ENCODE results near the gene RHEB. TPM values are rescaled to one million over a fixed set of nuclear protein-coding genes. Genes with fewer than 3 reads are reported as not detected.

Gene RHEB
- total and polyA plus RNA-seq, 2 of the 13 experiments (the other 11 are each of a cell fraction or from before 2014, with no cell fraction given), result 55.0 to 77.6 TPM

DNA sequence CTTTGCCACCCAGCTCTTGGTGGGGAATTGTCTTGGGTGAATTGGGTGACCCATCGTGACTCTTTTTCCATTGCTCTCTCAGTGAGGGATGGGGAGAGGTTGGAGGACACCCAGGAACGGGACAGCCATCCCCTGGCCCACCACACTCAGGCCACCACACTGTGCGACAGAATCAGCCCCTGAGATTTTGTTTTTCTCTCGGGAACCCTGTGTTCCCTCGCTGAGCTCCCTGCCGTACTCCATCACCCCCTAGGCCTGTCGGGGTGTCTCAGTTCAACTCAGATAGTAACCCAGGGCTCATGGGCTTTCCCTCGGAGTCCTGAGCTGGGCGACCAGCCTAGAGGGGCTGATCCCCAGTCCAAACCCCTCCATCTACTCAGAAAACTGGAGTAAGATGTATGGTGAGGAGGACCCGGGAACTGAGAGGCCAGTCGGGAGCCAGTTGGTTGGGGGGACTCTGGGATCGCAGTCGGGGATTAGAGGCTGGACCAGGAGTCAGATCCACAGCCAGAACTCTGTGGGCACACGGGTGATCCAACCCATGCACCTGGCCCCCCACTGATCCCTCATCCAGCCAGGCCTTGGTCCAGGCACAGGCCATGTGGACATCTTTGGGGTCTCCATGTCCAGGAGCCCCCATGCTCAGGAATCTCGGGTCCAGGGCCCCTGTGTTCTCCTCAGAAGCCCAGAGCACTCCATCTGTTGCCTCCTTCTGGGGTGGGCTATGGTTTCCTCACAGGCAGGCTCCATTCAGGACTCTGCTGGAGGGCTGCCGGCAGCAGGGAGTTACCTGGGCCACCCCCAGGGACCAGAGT is 89.1 kb downstream of the RHEB start:
- FAIRE-seq (no peak), ATAC-seq (no peak), DNase-seq (ENCODE audit: low spot score) (no peak)
- ChIA-PET CTCF (ENCODE audit: low intra/inter-chr PET ratio, low total read pairs) (no interaction called here), POLR2A (no interaction called here)
- intact Hi-C loops (cut with micrococcal nuclease; ENCODE audit: unreplicated experiment) (no loop called here), in situ Hi-C loops (cut with HindIII; ENCODE audit: extremely low pct_ligation_motif_present, low pct_unique_long_range_greater_than_20kb) (no loop called here)
- no peak overlapping the region for H3K4me2 ChIP-seq (ENCODE audit: low read depth, low read length)
- TF ChIP-seq IKZF1 (IDR thresholded peaks at IDR 0.05) (no peak), ARNTL (CRISPR knock-in tag; IDR thresholded peaks at IDR 0.05) (no peak), NFIC (IDR thresholded peaks at IDR 0.05; ENCODE audit: low read length) (no peak), FOXA3 (CRISPR knock-in tag; IDR thresholded peaks at IDR 0.05) (no peak), ZKSCAN1 (IDR thresholded peaks at IDR 0.05; ENCODE audit: low read length) (no peak), HOXA7 (CRISPR knock-in tag; IDR thresholded peaks at IDR 0.05) (no peak), ZNF274 (CRISPR knock-in tag; IDR thresholded peaks at IDR 0.05) (no peak), MED1 (CRISPR knock-in tag; IDR thresholded peaks at IDR 0.05) (no peak), ZNF788 (CRISPR knock-in tag; IDR thresholded peaks at IDR 0.05; ENCODE audit: borderline replicate concordance) (no peak), ZNF382 (CRISPR knock-in tag; IDR thresholded peaks at IDR 0.05; ENCODE audit: borderline replicate concordance) (no peak), TCF7L2 (IDR thresholded peaks at IDR 0.05; ENCODE audit: low read depth, low read length) (no peak), CCDC6 (CRISPR knock-in tag; IDR thresholded peaks at IDR 0.05) (no peak)
- TF ChIP-seq, protein P1, sequence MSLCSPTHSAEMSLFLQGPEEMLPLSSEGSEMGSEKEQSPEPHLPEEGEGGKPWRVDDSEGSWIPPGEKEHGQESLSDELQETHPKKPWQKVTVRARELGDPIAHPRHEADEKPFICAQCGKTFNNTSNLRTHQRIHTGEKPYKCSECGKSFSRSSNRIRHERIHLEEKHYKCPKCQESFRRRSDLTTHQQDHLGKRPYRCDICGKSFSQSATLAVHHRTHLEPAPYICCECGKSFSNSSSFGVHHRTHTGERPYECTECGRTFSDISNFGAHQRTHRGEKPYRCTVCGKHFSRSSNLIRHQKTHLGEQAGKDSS (CRISPR knock-in tag; IDR thresholded peaks at IDR 0.05; ENCODE audit: borderline replicate concordance, low read depth), result no peak
- TF ChIP-seq, protein P2, sequence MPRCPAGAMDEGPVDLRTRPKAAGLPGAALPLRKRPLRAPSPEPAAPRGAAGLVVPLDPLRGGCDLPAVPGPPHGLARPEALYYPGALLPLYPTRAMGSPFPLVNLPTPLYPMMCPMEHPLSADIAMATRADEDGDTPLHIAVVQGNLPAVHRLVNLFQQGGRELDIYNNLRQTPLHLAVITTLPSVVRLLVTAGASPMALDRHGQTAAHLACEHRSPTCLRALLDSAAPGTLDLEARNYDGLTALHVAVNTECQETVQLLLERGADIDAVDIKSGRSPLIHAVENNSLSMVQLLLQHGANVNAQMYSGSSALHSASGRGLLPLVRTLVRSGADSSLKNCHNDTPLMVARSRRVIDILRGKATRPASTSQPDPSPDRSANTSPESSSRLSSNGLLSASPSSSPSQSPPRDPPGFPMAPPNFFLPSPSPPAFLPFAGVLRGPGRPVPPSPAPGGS (CRISPR knock-in tag; IDR thresholded peaks at IDR 0.05), result no peak
- TF ChIP-seq, protein P3, sequence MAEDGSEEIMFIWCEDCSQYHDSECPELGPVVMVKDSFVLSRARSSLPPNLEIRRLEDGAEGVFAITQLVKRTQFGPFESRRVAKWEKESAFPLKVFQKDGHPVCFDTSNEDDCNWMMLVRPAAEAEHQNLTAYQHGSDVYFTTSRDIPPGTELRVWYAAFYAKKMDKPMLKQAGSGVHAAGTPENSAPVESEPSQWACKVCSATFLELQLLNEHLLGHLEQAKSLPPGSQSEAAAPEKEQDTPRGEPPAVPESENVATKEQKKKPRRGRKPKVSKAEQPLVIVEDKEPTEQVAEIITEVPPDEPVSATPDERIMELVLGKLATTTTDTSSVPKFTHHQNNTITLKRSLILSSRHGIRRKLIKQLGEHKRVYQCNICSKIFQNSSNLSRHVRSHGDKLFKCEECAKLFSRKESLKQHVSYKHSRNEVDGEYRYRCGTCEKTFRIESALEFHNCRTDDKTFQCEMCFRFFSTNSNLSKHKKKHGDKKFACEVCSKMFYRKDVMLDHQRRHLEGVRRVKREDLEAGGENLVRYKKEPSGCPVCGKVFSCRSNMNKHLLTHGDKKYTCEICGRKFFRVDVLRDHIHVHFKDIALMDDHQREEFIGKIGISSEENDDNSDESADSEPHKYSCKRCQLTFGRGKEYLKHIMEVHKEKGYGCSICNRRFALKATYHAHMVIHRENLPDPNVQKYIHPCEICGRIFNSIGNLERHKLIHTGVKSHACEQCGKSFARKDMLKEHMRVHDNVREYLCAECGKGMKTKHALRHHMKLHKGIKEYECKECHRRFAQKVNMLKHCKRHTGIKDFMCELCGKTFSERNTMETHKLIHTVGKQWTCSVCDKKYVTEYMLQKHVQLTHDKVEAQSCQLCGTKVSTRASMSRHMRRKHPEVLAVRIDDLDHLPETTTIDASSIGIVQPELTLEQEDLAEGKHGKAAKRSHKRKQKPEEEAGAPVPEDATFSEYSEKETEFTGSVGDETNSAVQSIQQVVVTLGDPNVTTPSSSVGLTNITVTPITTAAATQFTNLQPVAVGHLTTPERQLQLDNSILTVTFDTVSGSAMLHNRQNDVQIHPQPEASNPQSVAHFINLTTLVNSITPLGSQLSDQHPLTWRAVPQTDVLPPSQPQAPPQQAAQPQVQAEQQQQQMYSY (CRISPR knock-in tag; IDR thresholded peaks at IDR 0.05), result no peak
- TF ChIP-seq, protein P4, sequence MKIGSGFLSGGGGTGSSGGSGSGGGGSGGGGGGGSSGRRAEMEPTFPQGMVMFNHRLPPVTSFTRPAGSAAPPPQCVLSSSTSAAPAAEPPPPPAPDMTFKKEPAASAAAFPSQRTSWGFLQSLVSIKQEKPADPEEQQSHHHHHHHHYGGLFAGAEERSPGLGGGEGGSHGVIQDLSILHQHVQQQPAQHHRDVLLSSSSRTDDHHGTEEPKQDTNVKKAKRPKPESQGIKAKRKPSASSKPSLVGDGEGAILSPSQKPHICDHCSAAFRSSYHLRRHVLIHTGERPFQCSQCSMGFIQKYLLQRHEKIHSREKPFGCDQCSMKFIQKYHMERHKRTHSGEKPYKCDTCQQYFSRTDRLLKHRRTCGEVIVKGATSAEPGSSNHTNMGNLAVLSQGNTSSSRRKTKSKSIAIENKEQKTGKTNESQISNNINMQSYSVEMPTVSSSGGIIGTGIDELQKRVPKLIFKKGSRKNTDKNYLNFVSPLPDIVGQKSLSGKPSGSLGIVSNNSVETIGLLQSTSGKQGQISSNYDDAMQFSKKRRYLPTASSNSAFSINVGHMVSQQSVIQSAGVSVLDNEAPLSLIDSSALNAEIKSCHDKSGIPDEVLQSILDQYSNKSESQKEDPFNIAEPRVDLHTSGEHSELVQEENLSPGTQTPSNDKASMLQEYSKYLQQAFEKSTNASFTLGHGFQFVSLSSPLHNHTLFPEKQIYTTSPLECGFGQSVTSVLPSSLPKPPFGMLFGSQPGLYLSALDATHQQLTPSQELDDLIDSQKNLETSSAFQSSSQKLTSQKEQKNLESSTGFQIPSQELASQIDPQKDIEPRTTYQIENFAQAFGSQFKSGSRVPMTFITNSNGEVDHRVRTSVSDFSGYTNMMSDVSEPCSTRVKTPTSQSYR (CRISPR knock-in tag; IDR thresholded peaks at IDR 0.05; ENCODE audit: borderline replicate concordance), result no peak
- peaks cover 2% of the 10 kb centered on the region; the same call in 1 of the 2 replicates for H4K20me1 ChIP-seq (ENCODE audit: insufficient read depth, low read length)
- H3K36me3 ChIP-seq (replicated peaks in 1 of 2; ENCODE audit: control insufficient read depth in 1 of 2, insufficient read depth in 2 of 2, low read length in 2 of 2), result no peaks in the 10 kb centered on the region
- H3K4me1 ChIP-seq (ENCODE audit: insufficient read depth, low read length), result no peaks in the 10 kb centered on the region
- 36% methylated on average over 10 of the region's 16 CpGs for WGBS (ENCODE audit: low lambda C conversion rate)
- H3K4me3 ChIP-seq (replicated peaks in 1 of 3; ENCODE audit: insufficient read depth in 1 of 3, low read depth in 2 of 3, low read length in 3 of 3), result no peak overlapping the region
- no peaks in the 10 kb centered on the region for H3K9me3 ChIP-seq (ENCODE audit: low read length)
- no peak overlapping the region for H3K27ac ChIP-seq (ENCODE audit: extremely low read length, insufficient read depth, low read length)
- peaks cover 8 to 63% of the 10 kb centered on the region in 2 experiments for H3K27me3 ChIP-seq (ENCODE audit: control insufficient read depth in 1 of 2, insufficient read depth in 2 of 2, low read length in 2 of 2)
- no TSS peak for BruUV-seq (replicated peaks)
- no peak overlapping the region for H3K9ac ChIP-seq (ENCODE audit: insufficient read depth, low read depth, low read length)
- no peak overlapping the region for H2AFZ ChIP-seq (ENCODE audit: low read length)
- H3K79me2 ChIP-seq (ENCODE audit: insufficient read depth, low read length), result no peaks in the 10 kb centered on the region

Measured in HepG2 (cell line).